ENCODE results near the gene DEF6. TPM values are rescaled to one million over a fixed set of nuclear protein-coding genes. Genes with fewer than 3 reads are reported as not detected.
A peak's percentile ranks its signal among the peaks of the same experiment; 100 is the strongest.

Gene DEF6
- polyA plus RNA-seq, 1 experiment, result 2.5 TPM

DNA sequence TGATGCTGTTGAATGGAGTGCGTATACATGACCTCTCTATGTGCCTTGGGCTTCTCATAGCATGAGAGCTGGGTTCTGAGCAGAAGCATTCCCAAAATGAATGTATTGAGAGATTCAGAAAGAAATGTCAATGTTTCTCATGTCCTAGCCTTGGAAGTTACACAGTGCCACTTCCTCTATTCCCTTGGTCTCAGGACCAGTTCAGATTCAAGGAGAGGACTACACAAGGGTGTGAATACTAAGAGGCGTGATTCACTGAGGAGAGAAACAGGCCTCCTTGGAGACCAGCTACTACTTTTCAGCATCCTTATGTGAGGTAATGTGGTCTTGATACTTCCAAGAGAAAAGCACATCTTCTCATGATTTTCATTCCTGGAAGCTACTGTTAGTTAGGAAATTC, 55.1 kb downstream of the DEF6 start:
- no peak for DNase-seq (ENCODE audit: low read depth, low spot score)
- Histone ChIP-seq H3K9me3 (ENCODE audit: control insufficient read depth, insufficient read depth, low read length) (no peaks in the 10 kb centered on the region), H3K27me3 (ENCODE audit: control insufficient read depth, insufficient read depth, low read length) (no peaks in the 10 kb centered on the region), H3K4me3 (ENCODE audit: low read depth, low read length) (no peak overlapping the region), H3K27ac (ENCODE audit: low read depth, low read length) (no peak overlapping the region)
- POLR2A ChIA-PET, result no interaction called here
- CTCF ChIA-PET, result interaction anchor here (0.6 to 2.5 kb wide), 2 partner anchors 11 to 28 kb away, joined by 6 to 16 read pairs; partner anchors contain the start of gene PPARD
- TF ChIP-seq, protein P1, sequence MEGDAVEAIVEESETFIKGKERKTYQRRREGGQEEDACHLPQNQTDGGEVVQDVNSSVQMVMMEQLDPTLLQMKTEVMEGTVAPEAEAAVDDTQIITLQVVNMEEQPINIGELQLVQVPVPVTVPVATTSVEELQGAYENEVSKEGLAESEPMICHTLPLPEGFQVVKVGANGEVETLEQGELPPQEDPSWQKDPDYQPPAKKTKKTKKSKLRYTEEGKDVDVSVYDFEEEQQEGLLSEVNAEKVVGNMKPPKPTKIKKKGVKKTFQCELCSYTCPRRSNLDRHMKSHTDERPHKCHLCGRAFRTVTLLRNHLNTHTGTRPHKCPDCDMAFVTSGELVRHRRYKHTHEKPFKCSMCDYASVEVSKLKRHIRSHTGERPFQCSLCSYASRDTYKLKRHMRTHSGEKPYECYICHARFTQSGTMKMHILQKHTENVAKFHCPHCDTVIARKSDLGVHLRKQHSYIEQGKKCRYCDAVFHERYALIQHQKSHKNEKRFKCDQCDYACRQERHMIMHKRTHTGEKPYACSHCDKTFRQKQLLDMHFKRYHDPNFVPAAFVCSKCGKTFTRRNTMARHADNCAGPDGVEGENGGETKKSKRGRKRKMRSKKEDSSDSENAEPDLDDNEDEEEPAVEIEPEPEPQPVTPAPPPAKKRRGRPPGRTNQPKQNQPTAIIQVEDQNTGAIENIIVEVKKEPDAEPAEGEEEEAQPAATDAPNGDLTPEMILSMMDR (IDR thresholded peaks at IDR 0.05; ENCODE audit: low read depth, low read length), result no peak

DNA sequence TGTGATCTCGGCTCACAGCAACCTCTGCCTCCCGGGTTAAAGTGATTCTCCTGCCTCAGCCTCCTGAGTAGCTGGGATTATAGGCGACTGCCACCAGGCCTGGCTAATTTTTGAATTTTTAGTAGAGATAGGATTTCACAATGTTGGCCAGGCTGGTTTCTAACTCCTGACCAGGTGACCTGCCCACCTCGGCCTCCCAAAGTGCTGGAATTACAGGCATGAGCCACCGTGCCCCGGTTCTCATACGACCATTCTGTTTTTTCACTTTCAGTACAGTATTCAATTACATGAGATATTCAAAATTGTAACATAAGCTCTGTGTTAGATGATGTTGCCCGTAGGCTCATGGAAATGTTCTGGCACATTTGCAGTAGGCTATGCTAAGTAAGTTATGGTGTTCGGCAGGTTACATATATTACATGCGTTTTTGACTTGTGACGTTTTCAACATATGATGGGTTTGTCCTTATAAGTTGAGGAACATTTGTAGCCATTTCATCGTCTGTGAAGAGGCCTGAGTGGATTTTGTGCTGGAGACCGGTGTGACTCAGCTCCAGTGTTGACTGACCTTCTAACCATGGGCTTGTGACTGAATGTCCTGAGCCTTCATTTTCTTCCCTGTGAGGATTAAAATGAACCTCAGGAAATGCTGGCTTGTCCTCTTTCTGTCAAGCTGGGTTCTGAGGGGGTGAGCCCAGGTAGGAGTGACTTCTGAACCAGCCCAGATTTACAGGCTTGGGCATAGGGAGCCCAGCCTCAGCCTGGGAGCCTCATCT, 56.9 kb downstream of the DEF6 start:
- POLR2A ChIA-PET, result no interaction called here
- DNase-seq (ENCODE audit: low read depth, low spot score), result no peak
- CTCF ChIA-PET, result interaction anchor here (0.6 to 1.6 kb wide), 2 partner anchors 12 to 94 kb away, joined by 3 to 6 read pairs; partner anchors contain the start of gene PPARD

DNA sequence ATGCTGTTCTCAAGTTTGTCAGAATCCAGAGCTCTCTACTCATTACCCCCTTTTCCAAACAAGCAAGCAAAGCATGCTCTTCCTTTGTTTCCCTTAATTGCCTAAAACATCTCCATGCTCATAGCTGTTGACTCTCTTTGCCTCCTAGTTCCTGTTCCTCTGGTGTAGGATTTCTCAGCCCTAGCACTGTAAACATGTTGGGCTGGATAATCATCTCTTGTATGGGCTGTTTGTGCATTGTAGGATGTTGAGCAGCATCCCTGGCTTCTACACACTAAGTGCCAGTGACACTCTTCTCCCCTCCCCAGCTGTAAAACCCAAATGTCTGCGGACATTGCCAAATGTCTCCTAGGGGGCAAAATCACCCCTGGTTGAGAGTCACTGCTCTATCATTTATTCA, 58.8 kb downstream of the DEF6 start:
- no peak overlapping the region for H3K27ac ChIP-seq (ENCODE audit: low read depth, low read length)
- no peaks in the 10 kb centered on the region for H3K27me3 ChIP-seq (ENCODE audit: control insufficient read depth, insufficient read depth, low read length)
- ChIA-PET POLR2A (no interaction called here), CTCF (interaction anchor here (0.8 kb wide), 1 partner anchor 93 kb away, joined by 3 read pairs; no protein-coding TSS in a partner anchor)
- TF ChIP-seq, protein P1 (IDR thresholded peaks at IDR 0.05; ENCODE audit: low read depth, low read length), result peak; percentile 3; the same call in 1 of the 2 replicates
- DNase-seq (ENCODE audit: low read depth, low spot score), result no peak
- no peaks in the 10 kb centered on the region for H3K9me3 ChIP-seq (ENCODE audit: control insufficient read depth, insufficient read depth, low read length)
- no peak overlapping the region for H3K4me3 ChIP-seq (ENCODE audit: low read depth, low read length)

More for the DNA sequence above, 56.9 kb downstream of the DEF6 start:
- Histone ChIP-seq H3K27ac (ENCODE audit: low read depth, low read length) (no peak overlapping the region), H3K4me3 (ENCODE audit: low read depth, low read length) (no peak overlapping the region), H3K27me3 (ENCODE audit: control insufficient read depth, insufficient read depth, low read length) (no peaks in the 10 kb centered on the region), H3K9me3 (ENCODE audit: control insufficient read depth, insufficient read depth, low read length) (no peaks in the 10 kb centered on the region)
- TF ChIP-seq, protein P1 (IDR thresholded peaks at IDR 0.05; ENCODE audit: low read depth, low read length), result no peak

DNA sequence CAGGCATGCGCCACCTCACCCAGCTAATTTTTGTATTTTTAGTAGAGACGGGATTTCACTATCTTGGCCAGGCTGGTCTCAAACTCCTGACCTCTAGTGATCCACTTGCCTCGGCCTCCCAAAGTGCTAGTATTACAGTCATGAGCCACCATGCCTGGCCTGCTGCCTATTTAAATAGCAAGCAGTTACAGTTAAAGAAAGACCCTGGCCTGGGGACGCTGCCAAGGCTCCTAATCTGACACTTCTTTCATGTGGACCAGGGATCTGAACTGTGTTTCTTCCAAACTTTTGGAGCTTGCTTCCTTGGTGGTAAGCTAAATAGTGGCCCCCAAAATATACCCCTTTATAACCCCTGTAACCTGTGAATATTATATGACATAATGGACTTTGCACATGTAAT, 60.1 kb downstream of the DEF6 start:
- no peak overlapping the region for H3K4me3 ChIP-seq (ENCODE audit: low read depth, low read length)
- CTCF ChIA-PET, result interaction anchor here (1.7 kb wide), 1 partner anchor 58 kb away, joined by 5 read pairs; no protein-coding TSS in a partner anchor
- TF ChIP-seq, protein P1 (IDR thresholded peaks at IDR 0.05; ENCODE audit: low read depth, low read length), result no peak
- no peak for DNase-seq (ENCODE audit: low read depth, low spot score)
- H3K9me3 ChIP-seq (ENCODE audit: control insufficient read depth, insufficient read depth, low read length), result no peaks in the 10 kb centered on the region
- no peak overlapping the region for H3K27ac ChIP-seq (ENCODE audit: low read depth, low read length)
- no peaks in the 10 kb centered on the region for H3K27me3 ChIP-seq (ENCODE audit: control insufficient read depth, insufficient read depth, low read length)
- POLR2A ChIA-PET, result no interaction called here

DNA sequence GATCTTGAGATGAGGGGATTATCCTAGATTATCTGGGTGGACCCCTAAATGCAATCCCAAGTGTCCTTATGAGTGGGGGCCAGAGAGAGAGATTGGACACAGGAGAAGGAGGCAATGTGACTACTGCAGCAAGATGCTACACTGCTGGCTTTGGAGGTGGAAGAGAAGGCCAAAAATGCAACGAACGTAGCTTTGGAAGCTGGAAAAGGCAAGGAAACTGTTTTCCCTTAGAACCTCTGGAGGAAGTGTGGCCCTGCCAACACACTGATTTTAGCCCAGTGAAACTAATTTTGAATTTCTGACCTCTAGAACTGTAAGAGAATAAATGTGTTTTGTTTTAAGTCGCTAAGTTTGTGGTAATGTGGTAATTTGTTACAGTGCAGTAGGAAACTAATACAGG, 60.5 kb downstream of the DEF6 start:
- no peak for DNase-seq (ENCODE audit: low read depth, low spot score)
- Histone ChIP-seq H3K27me3 (ENCODE audit: control insufficient read depth, insufficient read depth, low read length) (no peaks in the 10 kb centered on the region), H3K9me3 (ENCODE audit: control insufficient read depth, insufficient read depth, low read length) (no peaks in the 10 kb centered on the region), H3K4me3 (ENCODE audit: low read depth, low read length) (no peak overlapping the region), H3K27ac (ENCODE audit: low read depth, low read length) (no peak overlapping the region)
- TF ChIP-seq, protein P1 (IDR thresholded peaks at IDR 0.05; ENCODE audit: low read depth, low read length), result no peak
- CTCF ChIA-PET, result interaction anchor here (1.7 kb wide), 1 partner anchor 57 kb away, joined by 5 read pairs; no protein-coding TSS in a partner anchor
- POLR2A ChIA-PET, result no interaction called here

Data from AG04450 (cell line).